Suprapubic skin (tissue), 4 donors: ENCODE data around the gene IMPA2. TPM values are rescaled to one million over a fixed set of nuclear protein-coding genes. Genes with fewer than 3 reads are reported as not detected.

ENCODE experiments used
- DNase-seq, 2 donors: peaks; one replicate each; pipeline ENCODE4 v3.0.0-alpha.2; 2019; ENCODE audit warnings: low spot score in 2 of 2
- H3K27ac ChIP-seq: fragments of 200-600 bp; sonication (generic); one replicate; pipeline ENCODE4 v1.5.1; 2019
- H3K27me3 ChIP-seq: fragments of 200-600 bp; sonication (generic); one replicate; pipeline ENCODE4 v1.5.1; 2019
- H3K36me3 ChIP-seq: fragments of 200-600 bp; sonication (generic); one replicate; pipeline ENCODE4 v1.5.1; 2019
- H3K4me1 ChIP-seq: fragments of 200-600 bp; sonication (generic); one replicate; pipeline ENCODE4 v1.5.1; 2019
- H3K4me3 ChIP-seq: fragments of 200-600 bp; sonication (generic); one replicate; pipeline ENCODE4 v1.5.1; 2019; ENCODE audit warnings: mild to moderate bottlenecking
- H3K9me3 ChIP-seq: fragments of 200-600 bp; sonication (generic); one replicate; pipeline ENCODE4 v1.5.1; 2019
- CTCF ChIP-seq, 2 donors: fragments of 200-600 bp in 1 of 2; fragments of 450-650 bp in 1 of 2; sonication (generic) in 1 of 2; IDR thresholded peaks; one replicate each; pipeline ENCODE4 v1.5.1; 2016 to 2019; ENCODE audit warnings: antibody characterized with exemption in 2 of 2, mild to moderate bottlenecking in 1 of 2, moderate library complexity in 1 of 2
- EP300 ChIP-seq: sonication (generic); formaldehyde crosslinking; IDR thresholded peaks from one replicate; pipeline ENCODE4 v1.6.1; 2017; ENCODE audit warnings: antibody characterized with exemption
- POLR2A ChIP-seq, 2 donors: fragments of 450-650 bp; IDR thresholded peaks; one replicate each; pipeline ENCODE4 v1.6.1; 2017; ENCODE audit warnings: antibody characterized with exemption in 2 of 2, mild to moderate bottlenecking in 2 of 2, moderate library complexity in 2 of 2
- POLR2AphosphoS5 ChIP-seq, 3 donors: sonication (generic); formaldehyde crosslinking; IDR thresholded peaks; one replicate each; pipeline ENCODE4 v1.6.1; 2017; ENCODE audit warnings: antibody characterized with exemption in 3 of 3
- WGBS: methylation state at CpG from one replicate; pipeline ENCODE4 v1.1.5; 2018; 5-methylcytosine and 5-hydroxymethylcytosine counted together
- total RNA-seq, 4 donors: library from RNA; depleted of rRNA; stranded (reverse); fragments of >200 nt; gene quantifications; one replicate each; pipeline ENCODE4 v1.1.0, GENCODE V29; 2016

Gene IMPA2
- total RNA-seq, 4 donors from 2014 or later = 234 to 396 (median 363) TPM

- Histone ChIP-seq H3K27ac (no peak overlapping the region), H3K27me3 (no peaks in the 10 kb centered on the region), H3K4me1 (peaks cover 19% of the 10 kb centered on the region), H3K9me3 (no peaks in the 10 kb centered on the region), H3K4me3 (no peak overlapping the region), H3K36me3 (no peaks in the 10 kb centered on the region)
- no peak for DNase-seq
- TF ChIP-seq POLR2AphosphoS5 (IDR thresholded peaks at IDR 0.05) = no peak
- no peak for TF ChIP-seq CTCF (IDR thresholded peaks at IDR 0.05)
- no peak for TF ChIP-seq POLR2A (IDR thresholded peaks at IDR 0.05)
- no peak for TF ChIP-seq EP300
- WGBS = 60% methylated on average over 5 of the region's 5 CpGs
Measured at GRCh38 chr18:12041561-12041960, 60.3 kb downstream of the IMPA2 start.

GRCh38 chr18:12043811-12044210 lies 62.5 kb downstream of the IMPA2 start:
- Histone ChIP-seq H3K36me3 (no peaks in the 10 kb centered on the region), H3K27me3 (no peaks in the 10 kb centered on the region), H3K4me3 (no peak overlapping the region), H3K4me1 (peaks cover 6% of the 10 kb centered on the region), H3K9me3 (no peaks in the 10 kb centered on the region), H3K27ac (no peak overlapping the region)
- 73% methylated on average over 7 of the region's 7 CpGs for WGBS
- TF ChIP-seq POLR2A (IDR thresholded peaks at IDR 0.05) (no peak), EP300 (no peak), CTCF (IDR thresholded peaks at IDR 0.05) (no peak), POLR2AphosphoS5 (IDR thresholded peaks at IDR 0.05) (no peak)
- no peak for DNase-seq

- Histone ChIP-seq H3K9me3 (no peaks in the 10 kb centered on the region), H3K36me3 (no peaks in the 10 kb centered on the region), H3K4me1 (no peaks in the 10 kb centered on the region), H3K27me3 (no peaks in the 10 kb centered on the region), H3K27ac (no peak overlapping the region), H3K4me3 (no peak overlapping the region)
- 75% methylated on average over 5 of the region's 5 CpGs for WGBS
- TF ChIP-seq POLR2A (IDR thresholded peaks at IDR 0.05) (no peak), CTCF (IDR thresholded peaks at IDR 0.05) (no peak), EP300 (no peak), POLR2AphosphoS5 (IDR thresholded peaks at IDR 0.05) (no peak)
- DNase-seq = no peak
Measured at GRCh38 chr18:12044591-12044990, 63.3 kb downstream of the IMPA2 start.

- H3K9me3 ChIP-seq = no peaks in the 10 kb centered on the region
- no peaks in the 10 kb centered on the region for H3K4me1 ChIP-seq
- WGBS = 56% methylated on average over 5 of the region's 15 CpGs
- H3K27ac ChIP-seq = no peak overlapping the region
- H3K36me3 ChIP-seq = no peaks in the 10 kb centered on the region
- DNase-seq = no peak
- H3K4me3 ChIP-seq = no peak overlapping the region
- TF ChIP-seq POLR2AphosphoS5 (IDR thresholded peaks at IDR 0.05) (no peak), POLR2A (IDR thresholded peaks at IDR 0.05) (no peak), EP300 (no peak), CTCF (IDR thresholded peaks at IDR 0.05) (no peak)
- no peaks in the 10 kb centered on the region for H3K27me3 ChIP-seq
Measured at GRCh38 chr18:12046046-12046750, 64.9 kb downstream of the IMPA2 start.

GRCh38 chr18:12046751-12047335 lies 65.5 kb downstream of the IMPA2 start:
- no peaks in the 10 kb centered on the region for H3K36me3 ChIP-seq
- H3K27me3 ChIP-seq = no peaks in the 10 kb centered on the region
- no peak for DNase-seq
- no peaks in the 10 kb centered on the region for H3K9me3 ChIP-seq
- H3K4me1 ChIP-seq = no peaks in the 10 kb centered on the region
- no peak overlapping the region for H3K27ac ChIP-seq
- no peak overlapping the region for H3K4me3 ChIP-seq
- no CpG with 5 or more reads among the region's 12 CpGs for WGBS
- TF ChIP-seq POLR2A (IDR thresholded peaks at IDR 0.05) (no peak), POLR2AphosphoS5 (IDR thresholded peaks at IDR 0.05) (no peak), CTCF (IDR thresholded peaks at IDR 0.05) (no peak)
